HepG2 (cell line): ENCODE measurements around the gene LZTR1. TPM values are rescaled to one million over a fixed set of nuclear protein-coding genes. Genes with fewer than 3 reads are reported as not detected.
A peak's percentile ranks its signal among the peaks of the same experiment; 100 is the strongest.

Source experiments
- AGO2 ChIP-seq: fragments of 200-400 bp; formaldehyde crosslinking; optimal IDR thresholded peaks from 2 replicates; pipeline ENCODE3; 2017; ENCODE audit warnings: mild to moderate bottlenecking, low read depth, low read length, moderate library complexity
- FOXC1 ChIP-seq: sonication (generic); formaldehyde crosslinking; IDR thresholded peaks from 2 replicates; pipeline ENCODE4 v1.8.0; 2022; ENCODE audit warnings: mild to moderate bottlenecking, missing genetic modification reagents, borderline replicate concordance
- HMG20B ChIP-seq: conservative IDR thresholded peaks from 2 replicates; pipeline ENCODE4 v1.6.1; 2016; ENCODE audit warnings: missing genetic modification reagents, missing compliant biosample characterization
- HNRNPLL ChIP-seq: fragments of 200-400 bp; formaldehyde crosslinking; IDR thresholded peaks from 2 replicates; pipeline ENCODE4 v1.6.1; 2017; ENCODE audit warnings: mild to moderate bottlenecking, low read depth, low read length; ENCODE audit not compliant: poor library complexity, severe bottlenecking
- SMAD1 ChIP-seq: sonication (generic); formaldehyde crosslinking; IDR thresholded peaks from 2 replicates; pipeline ENCODE4 v1.4.0; 2020; ENCODE audit warnings: missing genetic modification reagents, low read depth, mild to moderate bottlenecking, borderline replicate concordance
- SSRP1 ChIP-seq: IDR thresholded peaks from 2 replicates; pipeline ENCODE4 v1.6.1; 2016; ENCODE audit warnings: control low read depth
- ZFY ChIP-seq: sonication (generic); formaldehyde crosslinking; IDR thresholded peaks from 2 replicates; pipeline ENCODE4 v1.4.0; 2020; ENCODE audit warnings: missing genetic modification reagents
- ZNF329 ChIP-seq: sonication (generic); formaldehyde crosslinking; IDR thresholded peaks from 2 replicates; pipeline ENCODE4 v1.9.0; 2021; ENCODE audit warnings: low read depth, mild to moderate bottlenecking, missing genetic modification reagents
- ZNF333 ChIP-seq: sonication (generic); formaldehyde crosslinking; IDR thresholded peaks from 2 replicates; pipeline ENCODE4 v1.4.0; 2020; ENCODE audit warnings: mild to moderate bottlenecking, missing genetic modification reagents, borderline replicate concordance
- polyA plus RNA-seq, 8 experiments: library from polyadenylated mRNA; depleted of rRNA in 3 of 8; stranded (reverse) in 7 of 8; unstranded in 1 of 8; fragments of >200 nt; fragmentation: Illumina TruSeq in 4 of 8; extraction: Trizol in 4 of 8; gene quantifications; 2 replicates each; pipeline versions ENCODE4 v1.2.1 to v1.2.3, GENCODE V29; 2011 to 2016; ENCODE audit warnings: low read depth in 4 of 8, missing spikeins in 1 of 8, mixed read lengths in 1 of 8; ENCODE audit not compliant: insufficient read depth in 1 of 8
- total RNA-seq, 5 experiments: library from RNA; depleted of rRNA; stranded (reverse); fragments of >200 nt; fragmentation: Illumina TruSeq; extraction: Trizol; gene quantifications; 2 replicates each; pipeline ENCODE4 v1.2.3, GENCODE V29; 2016; ENCODE audit warnings: low read depth in 1 of 5
- TF ChIP-seq, protein P1 (sequence below): sonication (generic); formaldehyde crosslinking; IDR thresholded peaks from one replicate; pipeline ENCODE4 v1.5.1; 2020; ENCODE audit warnings: mild to moderate bottlenecking, missing genetic modification reagents; ENCODE audit errors: not compliant biosample characterization
- TF ChIP-seq, protein P2 (sequence below): sonication (generic); formaldehyde crosslinking; IDR thresholded peaks from 2 replicates; pipeline ENCODE4 v1.5.1; 2020; ENCODE audit warnings: mild to moderate bottlenecking, moderate library complexity, missing genetic modification reagents
- TF ChIP-seq, protein P3 (sequence below): sonication (generic); formaldehyde crosslinking; IDR thresholded peaks from 2 replicates; pipeline ENCODE4 v1.5.0; 2020; ENCODE audit warnings: mild to moderate bottlenecking, missing genetic modification reagents, borderline replicate concordance

The LZTR1 gene
- total and polyA plus RNA-seq, 2 of the 13 experiments (the other 11 are each of a cell fraction or from before 2014, with no cell fraction given): 21.8 to 22.4 TPM

DNA sequence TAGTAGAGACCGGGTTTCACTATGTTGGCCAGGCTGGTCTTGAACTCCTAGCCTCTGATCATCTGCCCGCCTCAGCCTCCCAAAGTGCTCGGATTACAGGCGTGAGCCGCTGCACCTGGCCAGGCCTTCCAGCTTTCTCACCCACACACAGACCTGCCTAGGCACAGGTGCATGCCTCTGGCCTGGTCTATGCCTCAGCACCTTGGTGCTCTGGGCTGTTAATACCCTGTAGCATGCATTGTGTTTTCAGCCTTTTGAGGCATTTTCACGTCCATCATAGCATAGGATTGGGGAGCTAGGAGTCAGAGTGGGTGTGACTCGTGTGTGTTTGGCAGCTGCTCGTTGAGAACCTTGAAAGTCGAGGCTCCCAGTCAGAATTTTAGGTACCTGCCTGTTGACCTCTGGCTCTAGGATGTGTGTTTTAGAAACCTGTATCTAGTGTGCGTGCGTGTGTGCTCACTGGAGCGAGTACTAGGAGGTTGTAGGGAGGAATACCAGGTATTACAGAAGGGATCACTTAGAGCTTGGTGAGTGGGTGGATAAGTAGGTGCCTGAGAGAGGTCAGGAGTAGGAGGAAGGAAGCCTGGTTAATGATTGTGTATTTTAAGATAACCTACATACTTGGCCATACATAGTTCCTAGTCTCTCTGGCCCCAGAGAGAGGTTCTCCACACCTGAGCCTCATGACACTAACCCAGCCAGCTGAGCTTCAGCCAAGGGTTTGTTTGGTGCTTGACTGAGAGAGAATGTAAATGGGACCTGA, 44.9 kb upstream of the LZTR1 start (continued):
- TF ChIP-seq, protein P1, sequence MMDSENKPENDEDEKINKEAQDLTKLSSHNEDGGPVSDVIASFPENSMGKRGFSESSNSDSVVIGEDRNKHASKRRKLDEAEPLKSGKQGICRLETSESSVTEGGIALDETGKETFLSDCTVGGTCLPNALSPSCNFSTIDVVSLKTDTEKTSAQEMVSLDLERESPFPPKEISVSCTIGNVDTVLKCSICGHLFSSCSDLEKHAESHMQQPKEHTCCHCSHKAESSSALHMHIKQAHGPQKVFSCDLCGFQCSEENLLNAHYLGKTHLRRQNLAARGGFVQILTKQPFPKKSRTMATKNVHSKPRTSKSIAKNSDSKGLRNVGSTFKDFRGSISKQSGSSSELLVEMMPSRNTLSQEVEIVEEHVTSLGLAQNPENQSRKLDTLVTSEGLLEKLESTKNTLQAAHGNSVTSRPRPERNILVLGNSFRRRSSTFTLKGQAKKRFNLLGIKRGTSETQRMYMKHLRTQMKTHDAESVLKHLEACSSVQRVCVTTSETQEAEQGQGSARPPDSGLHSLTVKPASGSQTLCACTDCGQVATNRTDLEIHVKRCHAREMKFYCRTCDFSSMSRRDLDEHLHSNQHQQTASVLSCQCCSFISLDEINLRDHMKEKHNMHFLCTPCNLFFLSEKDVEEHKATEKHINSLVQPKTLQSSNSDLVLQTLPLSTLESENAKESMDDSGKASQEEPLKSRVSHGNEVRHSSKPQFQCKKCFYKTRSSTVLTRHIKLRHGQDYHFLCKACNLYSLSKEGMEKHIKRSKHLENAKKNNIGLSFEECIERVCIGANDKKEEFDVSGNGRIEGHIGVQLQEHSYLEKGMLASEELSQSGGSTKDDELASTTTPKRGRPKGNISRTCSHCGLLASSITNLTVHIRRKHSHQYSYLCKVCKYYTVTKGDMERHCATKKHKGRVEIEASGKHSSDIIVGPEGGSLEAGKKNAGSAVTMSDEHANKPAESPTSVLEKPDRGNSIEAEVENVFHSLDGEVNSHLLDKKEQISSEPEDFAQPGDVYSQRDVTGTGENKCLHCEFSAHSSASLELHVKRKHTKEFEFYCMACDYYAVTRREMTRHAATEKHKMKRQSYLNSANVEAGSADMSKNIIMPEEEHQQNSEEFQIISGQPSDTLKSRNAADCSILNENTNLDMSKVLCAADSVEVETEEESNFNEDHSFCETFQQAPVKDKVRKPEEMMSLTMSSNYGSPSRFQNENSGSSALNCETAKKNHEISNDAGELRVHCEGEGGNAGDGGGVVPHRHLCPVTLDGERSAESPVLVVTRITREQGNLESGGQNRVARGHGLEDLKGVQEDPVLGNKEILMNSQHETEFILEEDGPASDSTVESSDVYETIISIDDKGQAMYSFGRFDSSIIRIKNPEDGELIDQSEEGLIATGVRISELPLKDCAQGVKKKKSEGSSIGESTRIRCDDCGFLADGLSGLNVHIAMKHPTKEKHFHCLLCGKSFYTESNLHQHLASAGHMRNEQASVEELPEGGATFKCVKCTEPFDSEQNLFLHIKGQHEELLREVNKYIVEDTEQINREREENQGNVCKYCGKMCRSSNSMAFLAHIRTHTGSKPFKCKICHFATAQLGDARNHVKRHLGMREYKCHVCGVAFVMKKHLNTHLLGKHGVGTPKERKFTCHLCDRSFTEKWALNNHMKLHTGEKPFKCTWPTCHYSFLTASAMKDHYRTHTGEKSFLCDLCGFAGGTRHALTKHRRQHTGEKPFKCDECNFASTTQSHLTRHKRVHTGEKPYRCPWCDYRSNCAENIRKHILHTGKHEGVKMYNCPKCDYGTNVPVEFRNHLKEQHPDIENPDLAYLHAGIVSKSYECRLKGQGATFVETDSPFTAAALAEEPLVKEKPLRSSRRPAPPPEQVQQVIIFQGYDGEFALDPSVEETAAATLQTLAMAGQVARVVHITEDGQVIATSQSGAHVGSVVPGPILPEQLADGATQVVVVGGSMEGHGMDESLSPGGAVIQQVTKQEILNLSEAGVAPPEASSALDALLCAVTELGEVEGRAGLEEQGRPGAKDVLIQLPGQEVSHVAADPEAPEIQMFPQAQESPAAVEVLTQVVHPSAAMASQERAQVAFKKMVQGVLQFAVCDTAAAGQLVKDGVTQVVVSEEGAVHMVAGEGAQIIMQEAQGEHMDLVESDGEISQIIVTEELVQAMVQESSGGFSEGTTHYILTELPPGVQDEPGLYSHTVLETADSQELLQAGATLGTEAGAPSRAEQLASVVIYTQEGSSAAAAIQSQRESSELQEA (CRISPR knock-in tag): no peak
- TF ChIP-seq, protein P2, sequence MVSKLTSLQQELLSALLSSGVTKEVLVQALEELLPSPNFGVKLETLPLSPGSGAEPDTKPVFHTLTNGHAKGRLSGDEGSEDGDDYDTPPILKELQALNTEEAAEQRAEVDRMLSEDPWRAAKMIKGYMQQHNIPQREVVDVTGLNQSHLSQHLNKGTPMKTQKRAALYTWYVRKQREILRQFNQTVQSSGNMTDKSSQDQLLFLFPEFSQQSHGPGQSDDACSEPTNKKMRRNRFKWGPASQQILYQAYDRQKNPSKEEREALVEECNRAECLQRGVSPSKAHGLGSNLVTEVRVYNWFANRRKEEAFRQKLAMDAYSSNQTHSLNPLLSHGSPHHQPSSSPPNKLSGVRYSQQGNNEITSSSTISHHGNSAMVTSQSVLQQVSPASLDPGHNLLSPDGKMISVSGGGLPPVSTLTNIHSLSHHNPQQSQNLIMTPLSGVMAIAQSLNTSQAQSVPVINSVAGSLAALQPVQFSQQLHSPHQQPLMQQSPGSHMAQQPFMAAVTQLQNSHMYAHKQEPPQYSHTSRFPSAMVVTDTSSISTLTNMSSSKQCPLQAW (CRISPR knock-in tag): peak; percentile 18; the same call in 1 of the 2 replicates
- no peak for TF ChIP-seq SMAD1 (CRISPR knock-in tag)
- TF ChIP-seq AGO2: no peak
- no peak for TF ChIP-seq HMG20B (CRISPR knock-in tag)
- TF ChIP-seq, protein P3, sequence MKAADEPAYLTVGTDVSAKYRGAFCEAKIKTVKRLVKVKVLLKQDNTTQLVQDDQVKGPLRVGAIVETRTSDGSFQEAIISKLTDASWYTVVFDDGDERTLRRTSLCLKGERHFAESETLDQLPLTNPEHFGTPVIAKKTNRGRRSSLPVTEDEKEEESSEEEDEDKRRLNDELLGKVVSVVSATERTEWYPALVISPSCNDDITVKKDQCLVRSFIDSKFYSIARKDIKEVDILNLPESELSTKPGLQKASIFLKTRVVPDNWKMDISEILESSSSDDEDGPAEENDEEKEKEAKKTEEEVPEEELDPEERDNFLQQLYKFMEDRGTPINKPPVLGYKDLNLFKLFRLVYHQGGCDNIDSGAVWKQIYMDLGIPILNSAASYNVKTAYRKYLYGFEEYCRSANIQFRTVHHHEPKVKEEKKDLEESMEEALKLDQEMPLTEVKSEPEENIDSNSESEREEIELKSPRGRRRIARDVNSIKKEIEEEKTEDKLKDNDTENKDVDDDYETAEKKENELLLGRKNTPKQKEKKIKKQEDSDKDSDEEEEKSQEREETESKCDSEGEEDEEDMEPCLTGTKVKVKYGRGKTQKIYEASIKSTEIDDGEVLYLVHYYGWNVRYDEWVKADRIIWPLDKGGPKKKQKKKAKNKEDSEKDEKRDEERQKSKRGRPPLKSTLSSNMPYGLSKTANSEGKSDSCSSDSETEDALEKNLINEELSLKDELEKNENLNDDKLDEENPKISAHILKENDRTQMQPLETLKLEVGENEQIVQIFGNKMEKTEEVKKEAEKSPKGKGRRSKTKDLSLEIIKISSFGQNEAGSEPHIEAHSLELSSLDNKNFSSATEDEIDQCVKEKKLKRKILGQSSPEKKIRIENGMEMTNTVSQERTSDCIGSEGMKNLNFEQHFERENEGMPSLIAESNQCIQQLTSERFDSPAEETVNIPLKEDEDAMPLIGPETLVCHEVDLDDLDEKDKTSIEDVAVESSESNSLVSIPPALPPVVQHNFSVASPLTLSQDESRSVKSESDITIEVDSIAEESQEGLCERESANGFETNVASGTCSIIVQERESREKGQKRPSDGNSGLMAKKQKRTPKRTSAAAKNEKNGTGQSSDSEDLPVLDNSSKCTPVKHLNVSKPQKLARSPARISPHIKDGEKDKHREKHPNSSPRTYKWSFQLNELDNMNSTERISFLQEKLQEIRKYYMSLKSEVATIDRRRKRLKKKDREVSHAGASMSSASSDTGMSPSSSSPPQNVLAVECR (CRISPR knock-in tag): peak; percentile 29; the same call in 1 of the 2 replicates
- 0 out of 2 replicates have a peak, but pooled peaks have one; percentile 22 for TF ChIP-seq FOXC1 (CRISPR knock-in tag)
- TF ChIP-seq ZNF329 (CRISPR knock-in tag): no peak
- no peak for TF ChIP-seq ZNF333 (CRISPR knock-in tag)
- no peak for TF ChIP-seq ZFY (CRISPR knock-in tag)
- TF ChIP-seq SSRP1 (CRISPR knock-in tag): no peak
- no peak for TF ChIP-seq HNRNPLL
